Measurements from ENCODE around the gene LCE4A. TPM values are rescaled to one million over a fixed set of nuclear protein-coding genes. Genes with fewer than 3 reads are reported as not detected.

The LCE4A gene
- total RNA-seq, 3 donors from 2014 or later, result not detected

DNA sequence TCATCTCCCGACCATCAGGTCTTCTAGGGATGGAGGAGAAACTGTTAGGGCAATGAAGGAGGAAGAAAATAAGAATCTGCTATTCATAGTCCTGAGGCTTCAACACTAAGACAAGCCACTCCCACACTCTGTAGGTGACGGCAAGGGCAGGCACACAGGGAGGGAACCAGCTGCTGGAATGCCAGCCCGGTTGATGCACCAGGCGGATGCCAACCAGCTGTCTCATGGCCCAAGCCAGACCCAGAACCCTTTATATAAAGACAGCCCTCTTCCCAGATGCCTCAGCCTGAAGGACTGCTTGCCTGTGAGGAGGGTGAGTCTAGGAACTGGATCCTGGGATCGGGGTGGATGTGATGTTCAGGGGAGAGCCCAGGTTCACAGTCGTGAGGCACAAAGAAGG is 49.8 kb downstream of the LCE4A start, which contains the start of gene KPRP:
Gene KPRP (plus strand): TSS at position 279 of the 400 bp plus-strand sequence. CDS start 1,564 bp downstream, outside the sequence.
- no peak within 1 kb of the TSS for H3K4me3 ChIP-seq
- no peak within 1 kb of the TSS for H3K27ac ChIP-seq
- H3K9me3 ChIP-seq, result no peaks in the 10 kb centered on the region
- DNase-seq (ENCODE audit: low spot score in 2 of 2), result no peak
- TF ChIP-seq POLR2AphosphoS5 (IDR thresholded peaks at IDR 0.05) (no peak), POLR2A (IDR thresholded peaks at IDR 0.05) (no peak)
- TF ChIP-seq, protein P1, sequence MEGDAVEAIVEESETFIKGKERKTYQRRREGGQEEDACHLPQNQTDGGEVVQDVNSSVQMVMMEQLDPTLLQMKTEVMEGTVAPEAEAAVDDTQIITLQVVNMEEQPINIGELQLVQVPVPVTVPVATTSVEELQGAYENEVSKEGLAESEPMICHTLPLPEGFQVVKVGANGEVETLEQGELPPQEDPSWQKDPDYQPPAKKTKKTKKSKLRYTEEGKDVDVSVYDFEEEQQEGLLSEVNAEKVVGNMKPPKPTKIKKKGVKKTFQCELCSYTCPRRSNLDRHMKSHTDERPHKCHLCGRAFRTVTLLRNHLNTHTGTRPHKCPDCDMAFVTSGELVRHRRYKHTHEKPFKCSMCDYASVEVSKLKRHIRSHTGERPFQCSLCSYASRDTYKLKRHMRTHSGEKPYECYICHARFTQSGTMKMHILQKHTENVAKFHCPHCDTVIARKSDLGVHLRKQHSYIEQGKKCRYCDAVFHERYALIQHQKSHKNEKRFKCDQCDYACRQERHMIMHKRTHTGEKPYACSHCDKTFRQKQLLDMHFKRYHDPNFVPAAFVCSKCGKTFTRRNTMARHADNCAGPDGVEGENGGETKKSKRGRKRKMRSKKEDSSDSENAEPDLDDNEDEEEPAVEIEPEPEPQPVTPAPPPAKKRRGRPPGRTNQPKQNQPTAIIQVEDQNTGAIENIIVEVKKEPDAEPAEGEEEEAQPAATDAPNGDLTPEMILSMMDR (IDR thresholded peaks at IDR 0.05), result no peak
- H3K4me1 ChIP-seq, result no peaks in the 10 kb centered on the region
- peaks cover 0 to 3% of the 10 kb centered on the region in 2 donors for H3K27me3 ChIP-seq
- no peaks in the 10 kb centered on the region for H3K36me3 ChIP-seq
- intact Hi-C loops (cut with DNase I; ENCODE audit: low total_unique reads), result no loop called here

DNA sequence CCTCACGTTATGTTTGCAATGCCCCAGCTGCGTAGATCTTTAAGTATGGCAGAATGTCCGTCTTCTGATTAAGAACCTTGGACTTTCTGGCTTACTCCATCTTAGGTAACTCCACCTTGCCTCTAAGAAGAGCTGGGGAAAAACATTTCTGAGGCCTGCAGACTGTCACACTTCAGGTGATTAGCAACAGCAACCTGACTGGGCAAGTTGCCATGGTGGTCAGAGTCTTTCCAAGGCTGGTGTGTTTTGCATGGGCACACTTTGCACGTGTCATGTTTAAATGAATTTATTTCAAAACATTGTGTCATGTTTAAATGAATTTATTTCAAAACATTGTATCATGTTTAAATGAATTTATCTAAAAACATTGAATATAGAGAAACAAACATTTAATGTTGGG is 50.7 kb downstream of the LCE4A start:
- no peak overlapping the region for H3K27ac ChIP-seq

More for the DNA sequence above, 50.7 kb downstream of the LCE4A start:
- H3K4me3 ChIP-seq, result no peak overlapping the region
- intact Hi-C loops (cut with DNase I; ENCODE audit: low total_unique reads), result no loop called here
- H3K36me3 ChIP-seq, result no peaks in the 10 kb centered on the region
- H3K4me1 ChIP-seq, result no peaks in the 10 kb centered on the region
- peaks cover 0 to 3% of the 10 kb centered on the region in 2 donors for H3K27me3 ChIP-seq
- H3K9me3 ChIP-seq, result no peaks in the 10 kb centered on the region
- TF ChIP-seq POLR2A (IDR thresholded peaks at IDR 0.05) (no peak), POLR2AphosphoS5 (IDR thresholded peaks at IDR 0.05) (no peak)
- TF ChIP-seq, protein P1 (IDR thresholded peaks at IDR 0.05), result no peak
- DNase-seq (ENCODE audit: low spot score in 2 of 2), result no peak

Other genes with a start within 250 kb of the LCE4A start
- gene LCE5A, start 197.4 kb upstream of the LCE4A start, total RNA-seq, result not detected
- gene CRCT1, start 193.7 kb upstream of the LCE4A start, total RNA-seq, result not detected
- not detected for gene LCE3E, start 141.4 kb upstream of the LCE4A start, total RNA-seq
- not detected for gene LCE3D, start 127.6 kb upstream of the LCE4A start, total RNA-seq
- gene LCE3C, start 107.9 kb upstream of the LCE4A start, total RNA-seq, result not detected
- not detected for gene LCE3B, start 94.3 kb upstream of the LCE4A start, total RNA-seq
- not detected for gene LCE3A, start 85.1 kb upstream of the LCE4A start, total RNA-seq
- not detected for gene LCE2D, start 44.8 kb upstream of the LCE4A start, total RNA-seq
- gene LCE2C, start 32.9 kb upstream of the LCE4A start, total RNA-seq, result not detected
- not detected for gene LCE2B, start 22.0 kb upstream of the LCE4A start, total RNA-seq
- gene LCE2A, start 9.8 kb upstream of the LCE4A start, total RNA-seq, result not detected
- not detected for gene KPRP, start 49.9 kb downstream of the LCE4A start, total RNA-seq
- gene LCE1F, start 67.0 kb downstream of the LCE4A start, total RNA-seq, result not detected
- gene LCE1E, start 78.1 kb downstream of the LCE4A start, total RNA-seq, result not detected
- gene LCE1D, start 88.6 kb downstream of the LCE4A start, total RNA-seq, result not detected
- gene LCE1C, start 98.5 kb downstream of the LCE4A start, total RNA-seq, result not detected
- not detected for gene LCE1B, start 103.8 kb downstream of the LCE4A start, total RNA-seq
- not detected for gene LCE1A, start 119.3 kb downstream of the LCE4A start, total RNA-seq
- gene LCE6A, start 134.7 kb downstream of the LCE4A start, total RNA-seq, result not detected
- not detected for gene LCE7A, start 151.8 kb downstream of the LCE4A start, total RNA-seq
- gene SMCP, start 170.2 kb downstream of the LCE4A start, total RNA-seq, result not detected
- gene IVL, start 200.4 kb downstream of the LCE4A start, total RNA-seq, result not detected
- not detected for gene SPRR5, start 239.0 kb downstream of the LCE4A start, total RNA-seq

All from breast epithelium (tissue), 4 donors.